ENCODE results near the gene MED15.

DNA sequence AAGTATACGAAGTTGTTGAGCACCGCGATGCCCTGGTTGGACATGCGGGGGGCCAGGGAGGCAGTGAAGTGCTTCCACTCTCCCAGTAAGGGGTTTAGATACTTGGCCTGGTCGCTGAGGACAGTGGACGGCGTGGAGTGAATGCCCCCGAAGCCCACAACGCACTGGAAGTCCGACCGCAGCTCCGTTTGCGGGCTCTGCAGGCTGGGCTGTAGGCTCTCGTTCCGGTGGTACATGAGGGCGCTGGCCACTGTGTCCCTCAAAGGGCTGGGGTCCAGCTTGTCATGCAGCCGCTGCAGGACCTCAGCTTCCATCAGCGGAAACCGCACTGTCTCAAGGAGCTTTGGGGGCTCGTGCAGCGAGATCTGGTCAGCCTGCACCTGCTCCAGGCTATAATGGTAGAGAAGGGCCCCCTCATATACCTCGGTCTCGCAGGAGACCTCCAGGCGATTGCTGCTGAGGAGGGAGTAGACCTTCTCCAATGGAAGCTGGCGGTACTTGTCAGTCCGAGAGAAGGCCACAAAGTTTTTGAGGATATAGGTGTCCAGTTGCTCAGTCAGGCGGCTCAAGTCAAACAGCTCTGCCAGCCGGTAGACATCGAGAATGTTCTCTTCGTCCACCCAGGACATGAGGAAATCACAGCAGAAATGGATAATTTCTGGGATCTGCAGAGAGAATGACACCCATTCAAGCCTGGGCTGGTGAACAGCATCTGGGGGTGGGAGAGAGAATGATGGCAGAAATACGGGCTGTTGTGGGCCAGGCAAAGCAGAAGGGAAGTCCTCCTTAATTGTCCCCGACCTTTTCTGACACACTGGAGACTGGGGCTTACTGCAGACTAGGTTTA is 42.3 kb upstream of the MED15 start:
- TF ChIP-seq, protein P1, sequence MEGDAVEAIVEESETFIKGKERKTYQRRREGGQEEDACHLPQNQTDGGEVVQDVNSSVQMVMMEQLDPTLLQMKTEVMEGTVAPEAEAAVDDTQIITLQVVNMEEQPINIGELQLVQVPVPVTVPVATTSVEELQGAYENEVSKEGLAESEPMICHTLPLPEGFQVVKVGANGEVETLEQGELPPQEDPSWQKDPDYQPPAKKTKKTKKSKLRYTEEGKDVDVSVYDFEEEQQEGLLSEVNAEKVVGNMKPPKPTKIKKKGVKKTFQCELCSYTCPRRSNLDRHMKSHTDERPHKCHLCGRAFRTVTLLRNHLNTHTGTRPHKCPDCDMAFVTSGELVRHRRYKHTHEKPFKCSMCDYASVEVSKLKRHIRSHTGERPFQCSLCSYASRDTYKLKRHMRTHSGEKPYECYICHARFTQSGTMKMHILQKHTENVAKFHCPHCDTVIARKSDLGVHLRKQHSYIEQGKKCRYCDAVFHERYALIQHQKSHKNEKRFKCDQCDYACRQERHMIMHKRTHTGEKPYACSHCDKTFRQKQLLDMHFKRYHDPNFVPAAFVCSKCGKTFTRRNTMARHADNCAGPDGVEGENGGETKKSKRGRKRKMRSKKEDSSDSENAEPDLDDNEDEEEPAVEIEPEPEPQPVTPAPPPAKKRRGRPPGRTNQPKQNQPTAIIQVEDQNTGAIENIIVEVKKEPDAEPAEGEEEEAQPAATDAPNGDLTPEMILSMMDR (IDR thresholded peaks at IDR 0.05 in 8 of 11, conservative IDR thresholded peaks at IDR 0.05 in 3 of 11), result no peak
- TF ChIP-seq POLR2A (IDR thresholded peaks at IDR 0.05) (no peak), POLR2AphosphoS5 (IDR thresholded peaks at IDR 0.05) (peak in 1 of 3 donors; percentile 17)
